ENCODE measurements around the gene FBXO2.

Gene FBXO2, protein sequence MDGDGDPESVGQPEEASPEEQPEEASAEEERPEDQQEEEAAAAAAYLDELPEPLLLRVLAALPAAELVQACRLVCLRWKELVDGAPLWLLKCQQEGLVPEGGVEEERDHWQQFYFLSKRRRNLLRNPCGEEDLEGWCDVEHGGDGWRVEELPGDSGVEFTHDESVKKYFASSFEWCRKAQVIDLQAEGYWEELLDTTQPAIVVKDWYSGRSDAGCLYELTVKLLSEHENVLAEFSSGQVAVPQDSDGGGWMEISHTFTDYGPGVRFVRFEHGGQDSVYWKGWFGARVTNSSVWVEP

GRCh38 chr1:11654137-11654938 lies at the start of gene FBXO2, which contains the start of gene FBXO44:
Gene FBXO2 (minus strand): TSS chr1:11654429. CDS start chr1:11654340, 89 bp downstream.
Gene FBXO44 (plus strand): TSS chr1:11654877. CDS start chr1:11655836, 959 bp downstream.
- CTCF ChIA-PET: interaction anchor here (1.5 to 22.2 kb wide), 7 partner anchors 9 to 618 kb away, joined by 6 to 456 read pairs (median 43); partner anchors contain the start of gene FBXO6
- POLR2A ChIA-PET: no interaction called here

GRCh38 chr1:11703357-11704193 lies 49.3 kb upstream of the FBXO2 start:
- no peak for DNase-seq (ENCODE audit: low read depth, low spot score)
- no peak overlapping the region for H3K4me3 ChIP-seq (ENCODE audit: low read depth, low read length)
- TF ChIP-seq, protein P1, sequence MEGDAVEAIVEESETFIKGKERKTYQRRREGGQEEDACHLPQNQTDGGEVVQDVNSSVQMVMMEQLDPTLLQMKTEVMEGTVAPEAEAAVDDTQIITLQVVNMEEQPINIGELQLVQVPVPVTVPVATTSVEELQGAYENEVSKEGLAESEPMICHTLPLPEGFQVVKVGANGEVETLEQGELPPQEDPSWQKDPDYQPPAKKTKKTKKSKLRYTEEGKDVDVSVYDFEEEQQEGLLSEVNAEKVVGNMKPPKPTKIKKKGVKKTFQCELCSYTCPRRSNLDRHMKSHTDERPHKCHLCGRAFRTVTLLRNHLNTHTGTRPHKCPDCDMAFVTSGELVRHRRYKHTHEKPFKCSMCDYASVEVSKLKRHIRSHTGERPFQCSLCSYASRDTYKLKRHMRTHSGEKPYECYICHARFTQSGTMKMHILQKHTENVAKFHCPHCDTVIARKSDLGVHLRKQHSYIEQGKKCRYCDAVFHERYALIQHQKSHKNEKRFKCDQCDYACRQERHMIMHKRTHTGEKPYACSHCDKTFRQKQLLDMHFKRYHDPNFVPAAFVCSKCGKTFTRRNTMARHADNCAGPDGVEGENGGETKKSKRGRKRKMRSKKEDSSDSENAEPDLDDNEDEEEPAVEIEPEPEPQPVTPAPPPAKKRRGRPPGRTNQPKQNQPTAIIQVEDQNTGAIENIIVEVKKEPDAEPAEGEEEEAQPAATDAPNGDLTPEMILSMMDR (IDR thresholded peaks at IDR 0.05; ENCODE audit: insufficient read depth, low read length, missing control alignments): no peak
- CTCF ChIA-PET: interaction anchor here (10.2 kb wide), 1 partner anchor 18 kb away, joined by 95 read pairs; no protein-coding TSS in a partner anchor
- POLR2A ChIA-PET: no interaction called here

More at GRCh38 chr1:11654137-11654938, at the start of gene FBXO2, which contains the start of gene FBXO44:
- no peak for DNase-seq (ENCODE audit: low read depth, low spot score)
- H3K4me3 ChIP-seq (ENCODE audit: low read depth, low read length): peak within 1 kb of the TSS; percentile 64
- TF ChIP-seq, protein P1 (IDR thresholded peaks at IDR 0.05; ENCODE audit: insufficient read depth, low read length, missing control alignments): no peak

- TF ChIP-seq, protein P1 (IDR thresholded peaks at IDR 0.05; ENCODE audit: insufficient read depth, low read length, missing control alignments): no peak
- no peak for DNase-seq (ENCODE audit: low read depth, low spot score)
- ChIA-PET POLR2A (interaction anchor here (0.6 kb wide), 1 partner anchor 278 kb away, joined by 3 read pairs; no protein-coding TSS in a partner anchor), CTCF (interaction anchor here (1.8 to 1.9 kb wide), 2 partner anchors 9 to 18 kb away, joined by 7 to 8 read pairs; no protein-coding TSS in a partner anchor)
- H3K4me3 ChIP-seq (ENCODE audit: low read depth, low read length): no peak overlapping the region
Observed at GRCh38 chr1:11701981-11702803, 48.0 kb upstream of the FBXO2 start.

- ChIA-PET CTCF (interaction anchor here (1.2 to 1.9 kb wide), 4 partner anchors 10 to 37 kb away, joined by 3 to 8 read pairs (median 6); partner anchors contain the start of gene FBXO6), POLR2A (interaction anchor here (0.6 kb wide), 1 partner anchor 278 kb away, joined by 3 read pairs; no protein-coding TSS in a partner anchor)
- H3K4me3 ChIP-seq (ENCODE audit: low read depth, low read length): no peak overlapping the region
- TF ChIP-seq, protein P1 (IDR thresholded peaks at IDR 0.05; ENCODE audit: insufficient read depth, low read length, missing control alignments): no peak
- DNase-seq (ENCODE audit: low read depth, low spot score): no peak
Observed at GRCh38 chr1:11701551-11701961, 47.3 kb upstream of the FBXO2 start.

All from AG04449 (cell line).